Muscle layer of colon (tissue), 2 donors: ENCODE results near the gene CLASP1.
A peak's percentile ranks its signal among the peaks of the same experiment; 100 is the strongest.
"Not testable (repeated sequence)": the region's sequence is repeated elsewhere in the genome, so short reads cannot be mapped to it uniquely, and the experiment has no call there.

Source experiments
- H3K27ac ChIP-seq: one replicate; pipeline ENCODE4 v1.7.0; 2013; ENCODE audit warnings: low read depth, mild to moderate bottlenecking, low read length, moderate library complexity
- H3K27me3 ChIP-seq, 2 donors: one replicate each; pipeline ENCODE4 v1.7.0; 2013; ENCODE audit warnings: low read length in 2 of 2, mild to moderate bottlenecking in 2 of 2; ENCODE audit not compliant: insufficient read depth in 2 of 2, control insufficient read depth in 1 of 2
- H3K36me3 ChIP-seq: one replicate; pipeline ENCODE4 v1.7.0; 2013; ENCODE audit warnings: mild to moderate bottlenecking, low read length; ENCODE audit not compliant: insufficient read depth
- H3K4me1 ChIP-seq: one replicate; pipeline ENCODE4 v1.7.0; 2013; ENCODE audit warnings: mild to moderate bottlenecking, low read length; ENCODE audit not compliant: insufficient read depth
- H3K4me3 ChIP-seq, 2 donors: one replicate each; pipeline ENCODE4 v1.7.0; 2013; ENCODE audit warnings: low read length in 2 of 2, low read depth in 1 of 2, mild to moderate bottlenecking in 1 of 2, moderate library complexity in 1 of 2
- H3K9ac ChIP-seq: one replicate; pipeline ENCODE4 v1.7.0; 2013; ENCODE audit warnings: low read length
- H3K9me3 ChIP-seq: one replicate; pipeline ENCODE4 v1.7.0; 2013; ENCODE audit warnings: mild to moderate bottlenecking, low read length
- donor health status: abdominal sarcoma.
- donor health status: Adenocarcinoma of cecum.

CLASP1 gene

DNA sequence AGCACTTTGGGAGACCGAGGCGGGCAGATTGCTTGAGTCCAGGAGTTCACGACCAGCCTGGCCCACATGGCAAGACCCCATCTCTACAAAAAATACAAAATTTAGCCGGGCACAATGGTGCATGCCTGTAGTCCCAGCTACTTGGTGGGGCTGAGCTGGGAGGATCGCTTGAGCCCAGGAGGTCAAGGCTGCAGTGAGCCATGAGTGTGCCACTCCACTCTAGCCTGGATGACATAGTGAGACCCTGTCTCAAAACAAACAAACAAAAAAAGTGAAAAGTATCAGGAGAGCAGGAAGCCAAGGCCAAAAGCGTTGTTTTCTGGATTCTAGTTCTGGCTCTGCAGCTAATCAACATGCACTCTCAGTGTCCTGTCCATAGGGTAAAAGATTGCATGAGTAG is 10.7 kb upstream of the CLASP1 start:
- Histone ChIP-seq H3K4me1 (peaks cover 3% of the 10 kb centered on the region), H3K36me3 (no peaks in the 10 kb centered on the region), H3K9me3 (no peaks in the 10 kb centered on the region), H3K9ac (no peak overlapping the region), H3K27me3 (no peaks in the 10 kb centered on the region), H3K27ac (no peak overlapping the region), H3K4me3 (no peak overlapping the region)

GRCh38 chr2:121658393-121658792 is 9.1 kb upstream of the CLASP1 start:
- H3K9me3 ChIP-seq, H3K4me1 ChIP-seq, H3K27ac ChIP-seq, H3K4me3 ChIP-seq, H3K36me3 ChIP-seq, H3K27me3 ChIP-seq, H3K9ac ChIP-seq: not testable (repeated sequence)

- no peak overlapping the region for H3K27ac ChIP-seq
- H3K4me1 ChIP-seq = peaks cover 14% of the 10 kb centered on the region
Measured at GRCh38 chr2:121653035-121653434, 3.8 kb upstream of the CLASP1 start.

DNA sequence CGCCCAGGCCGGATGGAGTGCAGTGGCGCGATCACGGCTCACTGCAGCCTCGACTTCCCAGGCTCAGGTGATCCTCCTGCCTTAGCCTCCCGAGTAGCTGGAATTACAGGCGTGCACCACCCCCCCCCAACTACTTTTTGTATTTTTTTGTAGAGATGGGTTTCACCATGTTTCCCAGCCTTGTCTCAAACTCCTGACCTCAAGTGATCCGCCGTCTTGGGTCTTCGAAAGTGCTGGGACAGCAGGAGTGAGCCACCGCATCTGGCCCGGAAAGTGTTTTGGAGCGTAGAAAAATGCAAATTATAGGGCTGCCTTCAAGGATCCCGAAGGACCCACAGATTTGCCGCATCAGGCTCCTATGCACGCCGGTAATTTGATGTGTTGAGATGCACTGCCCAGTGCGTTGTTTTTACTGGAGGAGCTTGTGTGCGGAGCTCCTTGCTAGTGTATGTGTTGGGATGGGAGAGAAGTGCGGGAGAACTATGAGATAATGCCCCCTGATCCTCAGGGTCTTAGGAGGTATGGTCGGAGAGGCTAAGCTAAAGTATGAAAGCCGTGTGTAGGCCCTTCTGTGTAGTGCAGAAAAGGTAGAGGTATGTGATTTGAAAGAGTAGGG is 1.2 kb upstream of the CLASP1 start:
- H3K9me3 ChIP-seq = no peaks in the 10 kb centered on the region
- peak overlapping the region; percentile 76 to 94 for H3K4me3 ChIP-seq
- peak overlapping the region; percentile 94 for H3K9ac ChIP-seq
- H3K27ac ChIP-seq = peak overlapping the region; percentile 99
- no peaks in the 10 kb centered on the region for H3K27me3 ChIP-seq
- no peaks in the 10 kb centered on the region for H3K36me3 ChIP-seq
- peaks cover 28% of the 10 kb centered on the region for H3K4me1 ChIP-seq

More at GRCh38 chr2:121653035-121653434, 3.8 kb upstream of the CLASP1 start:
- Histone ChIP-seq H3K27me3 (no peaks in the 10 kb centered on the region), H3K9me3 (no peaks in the 10 kb centered on the region), H3K9ac (no peak overlapping the region), H3K4me3 (no peak overlapping the region), H3K36me3 (no peaks in the 10 kb centered on the region)

DNA sequence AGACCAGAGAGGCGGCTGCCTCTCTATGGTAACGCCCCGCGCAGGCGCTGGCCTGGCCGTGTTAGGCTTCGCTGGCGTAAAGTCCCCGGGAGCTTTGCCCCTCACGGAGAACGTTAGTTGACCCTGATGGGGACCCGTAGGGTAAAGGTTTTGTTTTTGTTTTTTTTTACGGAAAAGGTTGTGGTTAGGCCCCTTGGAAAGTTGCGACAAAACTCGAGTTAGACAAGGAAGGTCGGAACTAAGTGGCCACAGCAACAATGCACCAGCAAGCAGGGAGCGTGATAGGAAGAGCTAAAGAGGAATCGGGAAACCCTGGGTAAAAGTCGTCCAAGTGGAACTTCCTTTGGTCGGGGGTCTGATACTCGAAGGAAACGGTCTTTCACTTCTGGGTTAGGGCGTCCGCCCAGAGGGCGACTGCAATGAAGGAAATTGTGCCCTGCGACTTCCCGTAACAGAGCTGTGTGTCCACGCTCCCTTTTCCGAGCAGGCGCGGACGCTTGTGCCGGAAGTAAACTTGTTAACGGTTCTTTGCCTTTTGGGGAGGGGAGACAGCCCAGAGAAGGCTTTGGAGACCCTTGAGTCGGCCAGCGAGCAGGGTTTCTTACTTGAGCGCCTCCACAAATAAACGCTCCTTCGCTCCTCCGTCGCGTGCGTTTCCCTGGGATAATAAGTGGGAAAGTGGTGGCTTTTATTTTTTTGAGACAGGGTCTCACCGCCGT is 493 bp upstream of the CLASP1 start:
- peaks cover 28% of the 10 kb centered on the region for H3K4me1 ChIP-seq
- no peaks in the 10 kb centered on the region for H3K36me3 ChIP-seq
- H3K27ac ChIP-seq = peak overlapping the region; percentile 99
- no peaks in the 10 kb centered on the region for H3K9me3 ChIP-seq
- H3K27me3 ChIP-seq = no peaks in the 10 kb centered on the region
- peak overlapping the region; percentile 76 to 94 for H3K4me3 ChIP-seq
- peak overlapping the region; percentile 94 for H3K9ac ChIP-seq

DNA sequence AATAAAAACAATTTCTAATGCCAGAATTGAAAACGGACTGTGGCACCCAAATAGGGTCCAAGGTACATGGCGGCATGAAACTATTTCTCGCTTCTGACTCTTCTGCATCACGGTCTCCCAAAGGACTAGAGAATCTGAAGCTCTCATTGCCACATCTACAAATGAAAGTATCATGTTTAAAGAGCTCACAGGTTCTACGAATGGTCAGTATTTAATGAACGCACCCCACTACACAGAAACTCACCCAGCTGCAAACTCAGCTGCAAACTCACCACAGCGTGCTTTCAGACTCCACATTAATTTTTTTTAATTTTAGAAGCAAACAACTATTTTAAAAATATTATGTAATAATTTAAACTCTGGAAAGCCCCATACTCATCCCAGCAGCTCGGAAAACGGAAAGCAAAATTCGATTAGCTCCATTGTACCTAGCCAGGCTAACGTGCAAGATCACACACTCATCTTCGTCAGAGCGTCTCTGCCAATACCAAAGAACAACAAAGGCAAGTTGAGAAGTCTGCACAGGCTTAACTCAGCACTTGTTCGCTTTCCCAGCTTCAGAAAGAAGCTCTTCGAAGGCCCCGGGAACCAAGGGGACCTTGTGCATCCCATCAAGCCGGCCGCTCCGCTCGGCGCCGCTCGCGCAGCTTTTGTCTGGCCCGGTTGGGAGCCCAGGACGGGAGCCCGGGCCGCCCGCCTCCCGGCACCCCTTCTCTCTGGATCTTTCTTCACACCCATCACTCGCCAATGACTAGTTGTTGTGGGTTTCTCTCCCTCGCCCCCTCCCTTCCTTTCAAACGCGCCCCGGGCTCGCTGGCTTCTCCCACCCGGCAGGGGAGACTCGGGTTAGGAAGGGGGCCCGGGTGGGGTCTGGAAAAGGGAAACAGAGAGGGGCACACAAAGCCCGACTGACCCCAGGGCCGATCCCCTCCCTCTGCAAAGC is 785 bp downstream of the CLASP1 start:
- Histone ChIP-seq H3K4me3 (peak overlapping the region; percentile 92 to 94), H3K4me1 (peaks cover 28% of the 10 kb centered on the region), H3K9ac (peak overlapping the region; percentile 71)

DNA sequence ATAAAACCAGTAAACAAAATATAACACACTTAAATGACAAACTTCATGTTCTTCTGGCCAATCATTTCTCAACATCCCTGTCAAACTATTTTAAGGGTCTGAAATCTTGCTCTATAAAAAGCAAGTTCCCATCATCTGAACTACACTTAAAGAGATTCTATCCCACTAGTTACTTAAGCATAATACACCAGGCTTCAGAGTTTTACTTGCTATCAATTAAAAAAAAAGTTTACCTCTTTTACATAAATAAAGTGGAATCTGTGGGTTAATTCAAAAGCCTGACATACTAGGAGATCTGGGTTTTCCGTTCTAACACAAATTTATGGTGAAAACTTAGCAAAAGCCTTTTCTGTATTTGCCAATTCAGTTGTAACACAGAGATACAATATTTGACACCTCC is 1.9 kb downstream of the CLASP1 start:
- Histone ChIP-seq H3K36me3 (no peaks in the 10 kb centered on the region), H3K27ac (no peak overlapping the region), H3K4me1 (peaks cover 28% of the 10 kb centered on the region), H3K27me3 (no peaks in the 10 kb centered on the region), H3K9me3 (no peaks in the 10 kb centered on the region), H3K4me3 (no peak overlapping the region), H3K9ac (no peak overlapping the region)

More for the DNA sequence above, 785 bp downstream of the CLASP1 start:
- peak overlapping the region; percentile 99 for H3K27ac ChIP-seq
- H3K36me3 ChIP-seq = no peaks in the 10 kb centered on the region
- H3K9me3 ChIP-seq = no peaks in the 10 kb centered on the region
- no peaks in the 10 kb centered on the region for H3K27me3 ChIP-seq

DNA sequence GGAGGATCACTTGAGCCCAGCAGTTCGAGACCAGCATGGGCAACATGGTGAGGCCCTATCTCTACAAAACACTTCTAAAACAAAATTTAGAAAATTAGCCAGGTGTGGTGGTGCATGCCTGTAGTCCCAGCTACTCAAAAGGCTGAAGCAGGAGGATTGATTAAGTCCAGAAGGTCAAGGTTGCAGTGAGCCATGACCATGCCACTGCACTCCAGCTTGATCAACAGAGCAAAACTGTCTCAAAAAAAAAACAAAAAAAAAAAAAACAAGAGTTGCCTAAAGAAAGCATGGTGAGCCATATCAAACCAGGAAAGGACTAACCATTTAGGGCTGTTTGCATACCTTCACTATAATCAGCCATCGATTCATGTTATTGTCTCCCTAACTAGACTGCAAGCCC is 4.5 kb downstream of the CLASP1 start:
- no peak overlapping the region for H3K9ac ChIP-seq
- no peak overlapping the region for H3K4me3 ChIP-seq
- H3K4me1 ChIP-seq = peaks cover 24% of the 10 kb centered on the region
- no peak overlapping the region for H3K27ac ChIP-seq
- no peaks in the 10 kb centered on the region for H3K27me3 ChIP-seq
- H3K36me3 ChIP-seq = no peaks in the 10 kb centered on the region
- H3K9me3 ChIP-seq = no peaks in the 10 kb centered on the region

DNA sequence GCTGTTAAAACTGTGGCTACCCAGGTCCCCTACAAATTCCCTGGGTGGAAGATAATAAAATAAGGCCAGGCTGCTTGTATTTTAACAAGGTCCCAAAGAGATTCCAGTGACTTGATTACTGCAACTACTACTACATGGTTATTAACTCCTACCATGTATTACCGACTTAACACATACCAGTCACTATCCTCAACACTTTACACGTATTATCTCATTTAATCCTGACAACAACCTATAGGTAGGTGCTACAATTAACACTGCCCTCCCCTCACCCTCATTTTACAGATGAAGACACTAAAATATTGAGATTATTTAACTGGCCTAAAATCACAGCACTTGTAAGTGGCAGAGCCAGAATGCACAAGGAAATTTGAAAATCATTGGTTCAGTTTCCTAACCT is 5.4 kb downstream of the CLASP1 start:
- Histone ChIP-seq H3K9me3 (no peaks in the 10 kb centered on the region), H3K36me3 (no peaks in the 10 kb centered on the region), H3K27ac (no peak overlapping the region), H3K4me3 (no peak overlapping the region), H3K4me1 (peaks cover 24% of the 10 kb centered on the region), H3K9ac (no peak overlapping the region), H3K27me3 (no peaks in the 10 kb centered on the region)

DNA sequence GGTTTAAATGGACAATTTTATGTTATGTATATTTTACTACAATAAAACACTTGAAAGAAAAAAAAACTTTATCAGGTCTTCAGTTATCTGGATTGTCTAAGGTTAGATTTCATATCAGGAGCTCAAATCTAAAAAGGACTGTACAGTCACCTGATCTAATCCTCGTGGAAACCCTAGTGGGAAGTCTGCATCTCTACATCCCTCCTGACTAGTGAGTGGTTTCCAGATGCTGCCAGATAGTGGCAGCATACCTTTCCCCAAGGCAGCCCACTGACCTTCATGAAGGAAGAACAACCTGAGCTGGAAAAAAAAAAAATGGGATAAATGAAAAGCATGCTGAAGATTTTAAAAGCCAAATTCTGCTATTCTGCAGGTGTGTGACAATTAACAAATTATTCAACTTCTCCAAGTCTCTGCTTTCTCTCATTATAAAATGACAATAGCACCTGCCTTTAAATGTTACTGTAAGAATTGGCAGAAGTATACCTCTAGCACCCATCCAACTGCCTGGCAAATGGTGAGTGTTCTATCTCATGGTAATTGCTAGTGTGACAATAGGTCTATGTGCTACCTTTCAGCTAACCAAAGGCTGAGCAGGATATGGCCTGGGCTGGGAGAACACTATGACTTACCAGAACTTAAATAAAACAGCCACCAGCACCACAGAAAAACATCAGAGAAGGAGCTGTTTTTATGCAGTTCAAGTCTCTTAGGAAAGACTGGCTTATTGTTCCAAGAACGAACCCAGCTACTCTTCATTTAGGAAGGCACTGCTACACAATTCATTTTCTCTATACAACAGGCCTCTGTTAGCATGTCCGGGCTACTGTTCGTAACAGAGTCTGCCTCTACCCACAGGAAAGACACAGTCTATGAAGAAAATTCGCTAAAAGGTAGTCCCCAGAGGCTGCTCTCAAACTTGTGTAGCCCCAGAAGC is 8.6 kb downstream of the CLASP1 start:
- H3K4me1 ChIP-seq = peaks cover 9% of the 10 kb centered on the region
- no peaks in the 10 kb centered on the region for H3K36me3 ChIP-seq
- no peaks in the 10 kb centered on the region for H3K27me3 ChIP-seq
- no peak overlapping the region for H3K27ac ChIP-seq
- H3K9me3 ChIP-seq = no peaks in the 10 kb centered on the region
- no peak overlapping the region for H3K4me3 ChIP-seq
- H3K9ac ChIP-seq = no peak overlapping the region
